H1 (cell line): Measurements from ENCODE around the gene WDR64. TPM values are rescaled to one million over a fixed set of nuclear protein-coding genes. Genes with fewer than 3 reads are reported as not detected.

Source experiments
- CTCF ChIA-PET: fragments of 300-600 bp; sonication (Branson Sonifier 250); formaldehyde crosslinking; loops from one replicate; lab custom pipeline; 2021; ENCODE audit not compliant: partially characterized antibody; lab: Charles Lee
- POLR2A ChIA-PET: fragments of 300-600 bp; sonication (Branson Sonifier 250); formaldehyde crosslinking; loops from one replicate; lab custom pipeline; 2021; ENCODE audit warnings: inconsistent platforms; ENCODE audit not compliant: partially characterized antibody; lab: Charles Lee
- DNase-seq, 2 experiments: peaks; one replicate each; pipeline versions ENCODE4 v3.0.0 to v3.0.0-alpha.2; 2010 to 2022; ENCODE audit warnings: low spot score in 2 of 2, low read depth in 1 of 2, mixed read lengths in 1 of 2
- FAIRE-seq: peaks from 2 replicates; lab custom pipeline; 2011; peaks lifted over from hg19 to GRCh38; lab: Jason Lieb, UNC
- H2AFZ ChIP-seq: 2 replicates; pipeline ENCODE4 v1.8.1; 2012; ENCODE audit warnings: low read length, inconsistent platforms
- H2AK5ac ChIP-seq: 2 replicates; pipeline ENCODE4 v1.6.1; 2013; ENCODE audit warnings: low read depth, low read length
- H2BK120ac ChIP-seq: replicated peaks from 2 replicates; pipeline ENCODE3; 2013; ENCODE audit warnings: low read depth, low read length, inconsistent platforms
- H2BK12ac ChIP-seq: 2 replicates; pipeline ENCODE4 v1.6.1; 2013; ENCODE audit warnings: low read depth, low read length
- H2BK15ac ChIP-seq: 2 replicates; pipeline ENCODE4 v1.6.1; 2013; ENCODE audit warnings: low read length
- H2BK20ac ChIP-seq: 2 replicates; pipeline ENCODE4 v1.6.1; 2013; ENCODE audit warnings: low read length
- H2BK5ac ChIP-seq: 2 replicates; pipeline ENCODE4 v1.6.1; 2013; ENCODE audit warnings: low read depth, low read length
- H3K14ac ChIP-seq: 2 replicates; pipeline ENCODE4 v1.6.1; 2013; ENCODE audit warnings: inconsistent platforms; ENCODE audit not compliant: insufficient read length
- H3K18ac ChIP-seq: 2 replicates; pipeline ENCODE4 v1.6.1; 2013; ENCODE audit warnings: low read length; ENCODE audit errors: extremely low read depth
- H3K23ac ChIP-seq: 2 replicates; pipeline ENCODE4 v1.6.1; 2013; ENCODE audit warnings: inconsistent platforms; ENCODE audit not compliant: insufficient read length
- H3K23me2 ChIP-seq: 2 replicates; pipeline ENCODE4 v1.6.1; 2013; ENCODE audit warnings: low read depth, low read length
- H3K27ac ChIP-seq: 2 replicates; pipeline ENCODE4 v1.6.1; 2011; ENCODE audit warnings: low read depth, low read length, inconsistent platforms
- H3K27me3 ChIP-seq, 4 experiments: replicated peaks in 1 of 4; 1 replicate in 1 of 4; 2 replicates in 3 of 4; pipeline versions ENCODE4 v1.6.1 to v1.8.1; 2011 to 2013; ENCODE audit warnings: low read length in 3 of 4, mild to moderate bottlenecking in 3 of 4, inconsistent platforms in 2 of 4, mixed read lengths in 2 of 4, moderate library complexity in 1 of 4; ENCODE audit not compliant: control insufficient read depth in 3 of 4, insufficient read depth in 3 of 4; ENCODE audit errors: extremely low read depth in 1 of 4
- H3K36me3 ChIP-seq, 4 experiments: 2 replicates each; pipeline versions ENCODE4 v1.6.1 to v1.8.1; 2011 to 2013; ENCODE audit warnings: mild to moderate bottlenecking in 4 of 4, low read length in 3 of 4, moderate library complexity in 2 of 4, control low read depth in 1 of 4, inconsistent platforms in 1 of 4; ENCODE audit not compliant: insufficient read depth in 4 of 4, control insufficient read depth in 2 of 4
- H3K4ac ChIP-seq: replicated peaks from 2 replicates; pipeline ENCODE3; 2013; ENCODE audit warnings: low read length, low read depth, mixed read lengths, inconsistent platforms; ENCODE audit not compliant: insufficient read length
- H3K4me1 ChIP-seq, 4 experiments: replicated peaks in 1 of 4; 1 replicate in 1 of 4; 2 replicates in 3 of 4; pipeline versions ENCODE4 v1.6.1 to v1.8.1; 2011 to 2013; ENCODE audit warnings: low read length in 3 of 4, inconsistent platforms in 2 of 4, mixed read lengths in 1 of 4; ENCODE audit not compliant: insufficient read depth in 4 of 4, control insufficient read depth in 3 of 4
- H3K4me2 ChIP-seq, 2 experiments: 2 replicates each; pipeline versions ENCODE4 v1.6.1 to v1.8.1; 2011 to 2013; ENCODE audit warnings: low read depth in 2 of 2, low read length in 2 of 2, control low read depth in 1 of 2, inconsistent platforms in 1 of 2, mild to moderate bottlenecking in 1 of 2; ENCODE audit not compliant: insufficient read depth in 1 of 2
- H3K4me3 ChIP-seq, 4 experiments: fragments of 200-600, 300-600 bp in 1 of 4; sonication (generic), shearing (Covaris generic), sonication (Bioruptor Twin) in 1 of 4; 2 replicates each; pipeline versions ENCODE4 v1.5.1 to v1.8.1; 2011 to 2016; ENCODE audit warnings: low read length in 4 of 4, low read depth in 3 of 4, control low read depth in 2 of 4, inconsistent platforms in 2 of 4, mild to moderate bottlenecking in 2 of 4, mixed read lengths in 1 of 4, moderate library complexity in 1 of 4; ENCODE audit not compliant: insufficient read depth in 2 of 4; ENCODE audit errors: extremely low read depth in 1 of 4
- H3K56ac ChIP-seq: replicated peaks from 2 replicates; pipeline ENCODE3; 2013; ENCODE audit warnings: low read depth, mild to moderate bottlenecking, mixed read lengths, low read length, inconsistent platforms; ENCODE audit not compliant: insufficient read length
- H3K79me1 ChIP-seq: 2 replicates; pipeline ENCODE4 v1.6.1; 2013; ENCODE audit warnings: low read depth, low read length, control low read depth
- H3K79me2 ChIP-seq, 2 experiments: 2 replicates each; pipeline versions ENCODE4 v1.6.1 to v1.8.1; 2012 to 2013; ENCODE audit warnings: low read length in 2 of 2, mild to moderate bottlenecking in 2 of 2, inconsistent platforms in 1 of 2; ENCODE audit not compliant: insufficient read depth in 2 of 2, control insufficient read depth in 1 of 2
- H3K9ac ChIP-seq, 4 experiments: replicated peaks in 1 of 4; 1 replicate in 1 of 4; 2 replicates in 3 of 4; pipeline versions ENCODE4 v1.6.1 to v1.8.1; 2011 to 2013; ENCODE audit warnings: low read depth in 3 of 4, low read length in 3 of 4, control low read depth in 2 of 4, mild to moderate bottlenecking in 2 of 4, moderate library complexity in 2 of 4, inconsistent platforms in 1 of 4; ENCODE audit errors: extremely low read depth in 1 of 4
- H3K9me3 ChIP-seq, 2 experiments: 2 replicates each; pipeline versions ENCODE4 v1.6.1 to v1.8.1; 2012 to 2013; ENCODE audit warnings: mild to moderate bottlenecking in 2 of 2, moderate library complexity in 2 of 2, control low read depth in 1 of 2, inconsistent platforms in 1 of 2, low read depth in 1 of 2, low read length in 1 of 2, mixed read lengths in 1 of 2; ENCODE audit not compliant: insufficient read depth in 2 of 2
- H4K20me1 ChIP-seq, 2 experiments: replicated peaks in 1 of 2; 2 replicates each; pipeline versions ENCODE3 to v1.8.1; 2011 to 2013; ENCODE audit warnings: inconsistent platforms in 2 of 2, low read length in 2 of 2, mild to moderate bottlenecking in 1 of 2; ENCODE audit not compliant: insufficient read depth in 2 of 2, control insufficient read depth in 1 of 2
- H4K5ac ChIP-seq: 2 replicates; pipeline ENCODE4 v1.6.1; 2013; ENCODE audit warnings: low read length, low read depth, mixed read lengths, inconsistent platforms; ENCODE audit not compliant: insufficient read length
- H4K8ac ChIP-seq: 2 replicates; pipeline ENCODE4 v1.8.0; 2013; ENCODE audit warnings: mild to moderate bottlenecking, moderate library complexity, low read length, inconsistent platforms; ENCODE audit not compliant: insufficient read depth; ENCODE audit errors: extremely low read depth
- H4K91ac ChIP-seq: replicated peaks from 2 replicates; pipeline ENCODE3; 2013; ENCODE audit warnings: low read length, mixed read lengths, inconsistent platforms; ENCODE audit not compliant: insufficient read length
- ATF3 ChIP-seq: IDR thresholded peaks from 2 replicates; pipeline ENCODE4 v1.6.1; 2011; ENCODE audit warnings: low read depth, mild to moderate bottlenecking, low read length; ENCODE audit not compliant: insufficient read depth
- CBX5 ChIP-seq: fragments of 300-800, 300-1000 bp; sonication (generic); IDR thresholded peaks from 2 replicates; pipeline ENCODE4 v1.7.1; 2016; ENCODE audit warnings: antibody characterized with exemption, low read length, low read depth
- CREB1 ChIP-seq: IDR thresholded peaks from 2 replicates; pipeline ENCODE4 v1.6.1; 2012; ENCODE audit warnings: inconsistent platforms
- EZH2 ChIP-seq: fragments of 200-600 bp; sonication (generic); IDR thresholded peaks from 2 replicates; pipeline ENCODE4 v1.7.1; 2012; ENCODE audit warnings: low read depth, mild to moderate bottlenecking, moderate library complexity, low read length, inconsistent platforms; ENCODE audit not compliant: severe bottlenecking
- HDAC6 ChIP-seq: IDR thresholded peaks from one replicate; pipeline ENCODE4 v1.7.1; 2012; ENCODE audit warnings: low read depth, mild to moderate bottlenecking, inconsistent platforms, low read length, moderate library complexity
- MAFK ChIP-seq: IDR thresholded peaks from 2 replicates; pipeline ENCODE4 v1.6.1; 2012; ENCODE audit warnings: low read depth, mild to moderate bottlenecking, improper control_type of control experiment, low read length
- NANOG ChIP-seq: IDR thresholded peaks from 2 replicates; pipeline ENCODE4 v1.6.1; 2011; ENCODE audit warnings: low read length, low read depth, mild to moderate bottlenecking, inconsistent platforms; ENCODE audit not compliant: insufficient read depth, poor library complexity, severe bottlenecking
- RAD21 ChIP-seq, 2 experiments: IDR thresholded peaks in 1 of 2; conservative IDR thresholded peaks in 1 of 2; 2 replicates each; pipeline ENCODE4 v1.6.1; 2011; ENCODE audit warnings: low read depth in 2 of 2, low read length in 2 of 2, improper control_type of control experiment in 1 of 2, inconsistent platforms in 1 of 2, mild to moderate bottlenecking in 1 of 2, moderate library complexity in 1 of 2
- RXRA ChIP-seq: IDR thresholded peaks from 2 replicates; pipeline ENCODE4 v1.6.1; 2011; ENCODE audit warnings: low read depth, mild to moderate bottlenecking, low read length, moderate library complexity; ENCODE audit not compliant: insufficient read depth
- SIN3A ChIP-seq, 2 experiments: IDR thresholded peaks in 1 of 2; conservative IDR thresholded peaks in 1 of 2; 2 replicates each; pipeline ENCODE4 v1.6.1; 2011 to 2012; ENCODE audit warnings: low read length in 2 of 2, improper control_type of control experiment in 1 of 2, low read depth in 1 of 2, mild to moderate bottlenecking in 1 of 2
- TEAD4 ChIP-seq: IDR thresholded peaks from 2 replicates; pipeline ENCODE4 v1.6.1; 2012; ENCODE audit warnings: low read depth, low read length, inconsistent platforms, mixed read lengths
- WGBS, 2 experiments: shearing (Covaris generic) in 1 of 2; methylation state at CpG; one replicate each; pipeline versions ENCODE4 v1.1.6 to v1.1.7; 2013 to 2015; ENCODE audit warnings: low lambda C conversion rate in 2 of 2, mixed read lengths in 2 of 2, inconsistent platforms in 1 of 2, low coverage in 1 of 2, missing lambda C conversion rate in 1 of 2; ENCODE audit not compliant: insufficient replicate concordance in 2 of 2, insufficient coverage in 1 of 2, insufficient read length in 1 of 2; ENCODE audit errors: extremely low coverage in 1 of 2, missing lambda C conversion rate in 1 of 2; 5-methylcytosine and 5-hydroxymethylcytosine counted together
- polyA plus RNA-seq, 7 experiments: library from polyadenylated mRNA; depleted of rRNA in 3 of 7; stranded (reverse) in 5 of 7; unstranded in 2 of 7; fragments of >200 nt in 5 of 7; fragments of 200-250 nt in 2 of 7; gene quantifications; 1 replicate in 5 of 7; 2 replicates in 1 of 7; 4 replicates in 1 of 7; pipeline versions ENCODE4 v1.2.1 to v1.2.3, GENCODE V29; 2011 to 2013; ENCODE audit warnings: missing spikeins in 2 of 7, mixed read lengths in 2 of 7
- total RNA-seq: library from RNA; stranded (reverse); fragmentation: NEBNext Ultra II Directional; extraction: Animal tissue kit (Norgen Biotek cat#: 25700); gene quantifications from 2 replicates; pipeline ENCODE4 v1.2.1, GENCODE V29; 2021
- TF ChIP-seq, protein P1 (sequence below): IDR thresholded peaks from 2 replicates; pipeline ENCODE4 v1.6.1; 2012; ENCODE audit warnings: inconsistent platforms

Gene WDR64
- total and polyA plus RNA-seq, 2 of the 8 experiments (the other 6 are each of a cell fraction or from before 2014, with no cell fraction given): 0.02 TPM; not detected in 1

- FAIRE-seq: no peak
- no peak overlapping the region for H3K4me3 ChIP-seq
- no peak overlapping the region for H2BK15ac ChIP-seq
- no peak overlapping the region for H3K23ac ChIP-seq
- no peak overlapping the region for H3K4ac ChIP-seq
- H2BK20ac ChIP-seq: no peak overlapping the region
- H3K27ac ChIP-seq: no peak overlapping the region
- ChIA-PET POLR2A (no interaction called here), CTCF (interaction anchor here (0.6 to 1.4 kb wide), 4 partner anchors 9 to 618 kb away, joined by 3 to 4 read pairs (median 3); no protein-coding TSS in a partner anchor)
- H2BK120ac ChIP-seq: no peak overlapping the region
- H3K18ac ChIP-seq: no peak overlapping the region
- H3K9ac ChIP-seq: no peak overlapping the region
- no peaks in the 10 kb centered on the region for H3K23me2 ChIP-seq
- no peak overlapping the region for H2BK12ac ChIP-seq
- no peak overlapping the region for H4K91ac ChIP-seq
- H4K5ac ChIP-seq: no peak overlapping the region
- no peaks in the 10 kb centered on the region for H3K79me1 ChIP-seq
- no peaks in the 10 kb centered on the region for H3K36me3 ChIP-seq
- WGBS, 2 experiments: 61% methylated on average over 4 of the region's 4 CpGs; no CpG with 5 or more reads in 1 of the 2 experiments
- H4K20me1 ChIP-seq: peaks cover 0 to 2% of the 10 kb centered on the region in 2 experiments
- no peak overlapping the region for H3K14ac ChIP-seq
- H3K27me3 ChIP-seq: peaks cover 0 to 1% (median 0%) of the 10 kb centered on the region in 4 experiments; a peak in 1 of 7 replicates
- H2AFZ ChIP-seq: no peak overlapping the region
- no peak overlapping the region for H2AK5ac ChIP-seq
- no peaks in the 10 kb centered on the region for H3K9me3 ChIP-seq
- H3K4me1 ChIP-seq: no peaks in the 10 kb centered on the region
- no peak overlapping the region for H4K8ac ChIP-seq
- no peak overlapping the region for H2BK5ac ChIP-seq
- H3K4me2 ChIP-seq: no peak overlapping the region
- H3K56ac ChIP-seq: no peak overlapping the region
- no peaks in the 10 kb centered on the region for H3K79me2 ChIP-seq
- DNase-seq: no peak
- no peak for TF ChIP-seq ATF3
- TF ChIP-seq TEAD4: no peak
- TF ChIP-seq, protein P1, sequence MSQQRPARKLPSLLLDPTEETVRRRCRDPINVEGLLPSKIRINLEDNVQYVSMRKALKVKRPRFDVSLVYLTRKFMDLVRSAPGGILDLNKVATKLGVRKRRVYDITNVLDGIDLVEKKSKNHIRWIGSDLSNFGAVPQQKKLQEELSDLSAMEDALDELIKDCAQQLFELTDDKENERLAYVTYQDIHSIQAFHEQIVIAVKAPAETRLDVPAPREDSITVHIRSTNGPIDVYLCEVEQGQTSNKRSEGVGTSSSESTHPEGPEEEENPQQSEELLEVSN: no peak
- no peak for TF ChIP-seq CBX5
- TF ChIP-seq HDAC6: no peak
- no peak for TF ChIP-seq RAD21 (IDR thresholded peaks at IDR 0.05 in 1 of 2, conservative IDR thresholded peaks at IDR 0.05 in 1 of 2; ENCODE audit: low read depth in 2 of 2, low read length in 2 of 2)
- TF ChIP-seq CREB1: no peak
- TF ChIP-seq NANOG: no peak
- no peak for TF ChIP-seq MAFK
- TF ChIP-seq EZH2: no peak
- TF ChIP-seq RXRA: no peak
- TF ChIP-seq SIN3A (conservative IDR thresholded peaks at IDR 0.05 in 1 of 2, IDR thresholded peaks at IDR 0.05 in 1 of 2; ENCODE audit: low read depth in 1 of 2, low read length in 2 of 2): no peak
These were observed 37.5 kb upstream of the WDR64 start for GRCh38 chr1:241614572-241614971.
